NCI-H1105 (cell line): ENCODE data around the gene ZIC1.
A peak's percentile ranks its signal among the peaks of the same experiment; 100 is the strongest.

ENCODE experiments used
- DNase-seq: peaks from one replicate; lab custom pipeline; 2025; lab: John Stamatoyannopoulos, UW

ZIC1 gene

GRCh38 chr3:147410116-147410525, 956 bp downstream of the ZIC1 start:
- DNase-seq, result no peak

GRCh38 chr3:147410526-147411237, 1.5 kb downstream of the ZIC1 start:
- no peak for DNase-seq

GRCh38 chr3:147411238-147411814, 2.2 kb downstream of the ZIC1 start:
- DNase-seq, result peak; percentile 43

DNA sequence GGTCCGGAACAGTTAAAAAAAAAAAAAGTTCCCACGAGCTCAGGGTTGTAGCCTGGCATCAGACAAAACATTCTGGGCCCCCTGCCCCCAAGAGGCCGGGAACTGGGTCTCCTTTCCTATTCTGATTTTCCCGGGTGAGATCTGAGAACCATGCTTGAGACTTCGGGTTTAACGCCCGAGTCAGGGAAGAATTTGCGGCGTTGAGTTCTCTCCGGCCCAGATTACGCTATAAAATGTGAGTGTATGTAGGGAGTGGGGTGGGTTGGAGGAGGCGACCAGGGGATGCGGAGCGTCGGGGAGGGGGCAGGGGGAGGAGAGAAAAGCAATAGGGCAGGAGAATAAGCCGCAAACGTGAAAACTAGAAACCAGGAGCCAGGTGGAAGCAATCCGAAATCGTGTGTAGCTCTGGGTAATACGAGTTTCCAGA, 2.7 kb downstream of the ZIC1 start:
- no peak for DNase-seq

DNA sequence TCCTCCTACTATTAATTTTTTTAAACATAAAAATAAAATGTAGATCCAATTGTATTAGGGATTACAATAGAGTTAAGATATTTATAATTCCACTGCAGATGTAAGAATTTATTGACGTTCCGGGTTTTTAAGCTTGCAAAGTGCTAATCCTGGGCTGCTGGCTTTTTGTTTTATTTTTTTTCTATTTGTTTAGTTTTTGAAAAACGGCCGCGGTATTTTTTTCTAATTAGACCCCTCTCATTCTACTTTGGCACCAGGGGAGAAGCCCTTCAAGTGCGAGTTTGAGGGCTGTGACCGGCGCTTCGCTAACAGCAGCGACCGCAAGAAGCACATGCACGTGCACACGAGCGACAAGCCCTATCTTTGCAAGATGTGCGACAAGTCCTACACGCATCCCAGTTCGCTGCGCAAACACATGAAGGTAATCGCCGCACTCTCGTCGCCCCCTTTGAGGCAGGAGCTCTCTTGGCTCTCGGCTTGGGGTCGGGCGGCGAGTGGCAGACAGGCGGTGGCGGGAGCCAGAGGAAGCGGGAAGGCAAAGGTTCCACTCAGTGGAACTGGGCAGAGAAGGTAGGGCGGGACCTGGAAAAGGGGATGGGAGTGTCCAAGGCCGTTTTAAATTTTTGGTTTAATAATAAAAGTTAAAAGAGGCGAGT, 3.2 kb downstream of the ZIC1 start:
- no peak for DNase-seq

DNA sequence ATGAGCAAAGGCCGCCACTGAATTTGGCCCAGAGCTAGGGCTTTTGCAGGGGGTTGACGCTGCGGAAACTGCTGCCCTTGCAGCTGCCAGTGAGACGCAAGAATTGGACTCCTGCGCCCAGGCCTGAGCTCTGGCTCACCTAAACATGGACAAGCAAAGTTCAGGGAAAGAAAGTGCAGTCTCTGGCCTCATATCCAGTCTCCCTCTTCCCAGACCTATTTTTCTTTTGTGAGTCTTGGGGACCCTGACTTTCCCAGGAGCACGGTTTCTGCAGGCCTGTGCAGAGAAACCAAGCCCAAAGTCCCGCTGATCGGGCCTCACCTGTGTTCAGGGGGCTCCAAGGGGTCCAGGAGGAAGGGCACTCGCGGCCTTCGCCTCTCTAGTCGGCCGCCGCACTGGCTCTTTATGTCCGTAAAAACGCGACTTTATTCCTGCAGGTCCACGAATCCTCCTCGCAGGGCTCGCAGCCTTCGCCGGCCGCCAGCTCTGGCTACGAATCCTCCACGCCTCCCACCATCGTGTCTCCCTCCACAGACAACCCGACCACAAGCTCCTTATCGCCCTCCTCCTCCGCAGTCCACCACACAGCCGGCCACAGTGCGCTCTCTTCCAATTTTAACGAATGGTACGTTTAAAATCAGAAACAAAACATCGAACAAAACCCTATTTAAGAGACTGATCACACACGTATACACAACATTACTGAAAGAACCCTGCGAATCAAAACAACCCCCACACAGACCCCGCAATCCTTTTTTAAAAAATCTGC, 3.9 kb downstream of the ZIC1 start:
- DNase-seq, result no peak

- no peak for DNase-seq
Measured at GRCh38 chr3:147413686-147414389, 4.7 kb downstream of the ZIC1 start.

GRCh38 chr3:147414390-147415138, 5.4 kb downstream of the ZIC1 start:
- no peak for DNase-seq

- DNase-seq, result no peak
Measured at GRCh38 chr3:147415286-147415685, 6.1 kb downstream of the ZIC1 start.

DNA sequence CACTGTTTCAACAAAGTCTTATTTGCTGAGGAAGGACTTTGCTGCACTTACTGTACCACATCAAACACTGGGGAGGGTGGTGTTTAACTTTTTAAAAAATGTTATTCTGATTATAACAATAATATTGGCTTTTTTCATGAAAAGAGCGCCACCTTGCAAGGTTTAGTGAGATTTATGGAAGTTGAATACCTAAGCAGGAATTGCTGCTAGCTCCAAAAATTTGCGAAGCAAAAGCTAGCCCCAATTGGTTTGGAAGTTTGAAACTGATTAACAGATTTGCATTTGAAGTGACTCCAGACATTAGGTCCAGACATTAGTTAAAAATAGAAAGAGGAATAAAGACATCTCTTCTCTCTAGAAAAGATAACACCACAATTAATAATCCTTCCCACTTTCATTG, 6.7 kb downstream of the ZIC1 start:
- no peak for DNase-seq

DNA sequence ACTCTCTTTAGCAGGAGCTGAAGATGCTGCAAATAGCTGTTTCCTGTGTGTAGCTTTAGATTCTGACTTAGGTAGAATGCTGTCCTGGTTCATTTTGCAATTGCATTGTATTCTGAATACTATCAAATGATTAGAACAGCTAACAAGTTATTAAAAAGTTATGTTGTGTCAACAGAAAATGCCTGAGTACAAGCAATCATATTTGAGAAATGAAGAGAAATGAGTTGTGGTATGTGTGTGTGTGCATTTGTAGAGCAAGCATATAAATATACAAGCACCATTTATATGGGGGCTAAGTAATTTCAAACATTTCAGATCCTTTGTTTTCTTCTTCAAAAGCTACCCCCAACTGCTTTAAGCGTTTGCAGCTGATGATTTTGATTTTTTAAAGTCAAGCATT, 7.8 kb downstream of the ZIC1 start:
- no peak for DNase-seq

DNA sequence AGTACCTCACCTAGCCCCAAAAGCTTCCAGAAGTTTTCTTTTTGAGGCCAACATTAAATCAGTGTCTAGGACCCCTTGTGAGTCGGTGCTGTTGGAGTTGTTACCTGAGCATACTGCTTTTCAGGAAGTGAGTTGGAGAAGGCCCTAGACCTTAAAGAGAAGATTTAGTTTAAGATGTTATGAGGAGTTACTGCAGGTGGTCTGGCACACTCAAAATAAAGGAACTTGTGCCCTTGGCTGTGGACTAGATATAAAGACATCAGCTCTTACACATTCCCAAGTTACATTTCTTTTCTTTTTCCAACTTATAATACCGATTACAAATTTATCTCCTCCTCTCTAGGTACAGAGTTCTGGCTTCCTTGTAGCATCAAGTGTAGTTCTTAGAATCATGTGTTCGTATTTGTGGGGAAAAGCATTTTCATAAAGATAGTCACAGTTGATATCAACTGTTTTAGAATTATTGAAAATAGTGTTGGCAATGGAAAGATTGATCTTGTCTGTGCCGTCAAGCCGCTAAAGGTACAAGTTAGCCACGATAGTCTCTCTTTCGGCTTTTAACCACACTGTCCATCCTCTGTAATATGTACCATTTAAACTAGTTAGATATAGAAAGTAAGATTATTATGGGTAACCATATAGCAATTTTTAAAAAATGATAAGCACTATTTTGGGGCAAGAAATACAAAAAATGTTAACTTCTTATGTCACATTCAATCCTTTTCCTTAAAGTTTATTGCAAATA, 8.6 kb downstream of the ZIC1 start:
- DNase-seq, result no peak

DNA sequence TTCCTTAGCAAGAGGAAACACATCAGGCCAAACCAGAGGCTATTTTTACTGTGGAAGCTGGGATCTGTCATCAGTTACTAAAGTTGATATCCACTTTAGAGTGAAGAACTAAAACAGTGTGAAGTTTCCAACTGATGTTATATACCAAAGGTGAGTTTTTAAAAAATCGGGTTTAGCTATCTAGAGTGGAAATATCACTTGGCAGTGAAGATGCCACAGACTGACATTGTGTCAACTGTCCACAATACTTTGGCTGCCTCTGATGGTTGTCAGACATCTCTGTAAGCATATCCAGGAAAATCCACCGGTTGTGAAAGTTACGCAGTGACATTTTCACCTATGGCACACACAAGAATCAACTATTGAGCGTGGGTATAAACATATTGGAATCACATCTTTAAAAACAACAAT, 9.2 kb downstream of the ZIC1 start:
- DNase-seq, result no peak

DNA sequence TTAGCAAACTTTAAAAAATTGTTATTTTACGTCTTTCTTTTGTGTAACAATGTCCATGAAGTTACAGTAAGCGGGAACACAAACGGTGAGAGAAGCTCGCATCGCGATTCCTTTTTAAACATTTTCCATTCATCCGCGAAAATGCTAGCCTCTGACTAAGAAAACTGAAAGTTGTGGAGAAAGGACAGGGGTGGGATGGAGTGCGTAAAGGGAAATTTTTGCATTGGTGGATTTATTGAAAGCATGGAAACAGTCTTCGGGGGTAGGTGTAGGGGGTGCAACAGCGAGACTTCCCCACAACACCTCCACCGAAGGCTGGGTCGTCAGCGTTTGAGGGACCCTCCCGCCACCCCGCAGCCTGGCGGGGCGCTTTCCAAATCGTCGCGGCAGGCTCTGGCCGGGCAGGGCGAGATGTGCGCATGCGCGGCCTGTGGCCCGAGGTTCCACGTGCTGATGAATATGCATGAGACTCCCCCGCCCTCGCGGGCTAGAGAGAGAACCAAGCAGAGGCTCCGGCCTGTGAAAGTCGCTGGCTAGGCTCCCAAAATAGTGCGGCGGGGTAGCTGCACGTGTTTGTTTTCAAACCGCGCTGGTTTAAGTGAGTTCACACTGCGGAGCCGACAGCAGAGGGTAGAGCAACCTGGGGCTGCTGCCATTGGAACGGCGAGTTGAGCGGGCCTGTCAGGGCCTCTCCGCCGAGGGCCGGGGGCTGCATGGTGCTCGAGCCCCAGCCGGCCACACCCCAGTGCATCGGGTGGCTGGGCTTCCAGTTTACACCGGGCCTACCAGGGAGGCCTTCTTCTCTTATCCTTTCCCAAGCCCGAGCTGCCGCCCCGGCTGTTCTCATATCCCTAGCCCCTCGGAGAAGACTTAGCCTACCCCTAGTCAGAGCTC, 9.9 kb downstream of the ZIC1 start:
- no peak for DNase-seq

DNA sequence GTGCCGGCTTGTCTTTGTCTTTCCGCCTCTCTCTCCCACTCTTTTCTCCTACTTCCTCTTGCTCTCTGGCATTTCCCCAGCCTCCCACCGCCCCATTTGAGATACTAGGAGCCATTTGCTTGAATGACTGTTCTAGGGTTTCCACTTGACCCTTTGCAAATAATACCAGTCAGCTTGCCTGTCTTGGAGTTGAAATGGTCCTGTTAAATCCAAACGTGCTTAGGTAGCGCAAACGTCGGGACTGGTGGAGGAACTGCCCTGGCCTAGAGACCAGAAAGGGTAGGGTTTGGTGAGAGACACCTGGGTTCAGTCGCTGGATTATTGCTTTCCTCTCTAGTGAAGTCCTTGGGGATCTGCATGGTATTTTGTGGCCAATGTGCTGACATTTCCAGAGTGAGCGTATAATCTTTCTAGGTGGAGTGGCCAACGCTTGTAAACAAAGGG, 10.6 kb downstream of the ZIC1 start:
- DNase-seq, result no peak

- no peak for DNase-seq
Measured at GRCh38 chr3:147420353-147421183, 11.4 kb downstream of the ZIC1 start.

DNA sequence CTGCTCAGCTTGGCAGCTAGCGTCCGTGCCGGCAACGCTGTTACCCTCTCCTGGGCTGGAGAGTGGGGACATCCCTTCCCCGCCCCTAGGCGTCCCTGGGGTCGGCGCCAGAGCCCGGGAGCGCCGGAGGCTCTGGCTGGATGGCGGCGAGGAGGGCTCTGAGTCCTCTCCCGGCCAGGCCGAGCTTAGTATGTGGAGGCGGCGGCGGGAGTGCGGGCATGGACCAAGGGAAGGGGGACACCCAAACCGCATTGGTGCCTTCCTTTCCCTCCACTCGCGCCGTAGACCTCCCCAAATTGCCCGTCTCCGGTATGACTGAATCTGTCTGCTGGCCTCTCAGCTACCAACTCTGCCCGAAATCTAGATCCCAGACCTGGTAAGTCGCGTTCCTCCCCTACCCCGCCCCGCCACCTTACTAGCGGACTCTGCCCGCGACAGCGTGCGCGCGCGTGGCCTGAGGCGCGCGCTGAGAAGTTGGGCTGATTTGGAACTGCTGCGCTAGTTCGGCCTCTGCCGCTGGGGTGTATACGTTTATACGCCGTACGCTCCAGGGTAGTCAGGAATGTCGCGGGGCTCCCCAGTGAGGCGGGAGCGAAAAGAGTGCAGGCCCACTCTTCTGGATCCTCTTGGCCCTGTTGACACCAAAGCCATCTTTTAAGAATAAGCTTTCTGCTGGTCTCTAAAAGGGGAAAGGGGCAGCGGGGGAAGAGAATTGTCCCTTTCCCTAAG, 12.2 kb downstream of the ZIC1 start:
- DNase-seq, result no peak

DNA sequence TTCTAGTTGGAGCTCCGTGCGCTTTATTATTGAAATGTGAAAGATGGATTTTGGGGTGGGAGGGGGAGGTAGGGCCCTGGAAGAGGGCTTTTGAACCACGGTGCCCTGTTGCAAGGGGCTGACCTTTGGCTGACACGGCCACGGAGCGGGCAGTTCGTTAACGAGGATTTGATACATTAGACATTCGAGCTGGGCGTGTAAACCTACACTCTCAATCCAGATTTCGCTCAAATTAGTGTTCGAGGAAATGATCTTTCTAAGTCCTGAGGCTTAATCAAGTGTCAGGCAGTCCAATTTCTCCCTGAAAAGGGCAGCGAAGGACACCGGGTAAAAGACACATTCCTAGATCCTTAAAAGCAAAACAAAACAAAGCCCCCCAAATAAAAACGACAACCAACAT, 13.0 kb downstream of the ZIC1 start:
- no peak for DNase-seq
